Stimulated activated CD4-positive, alpha-beta T cell treated with anti-CD3 and anti-CD28 coated beads, TNF-alpha, amount 100 ng/mL, for 24 hours (primary cell): ENCODE data around the gene TSPAN15.
"Not testable (repeated sequence)": the region's sequence is repeated elsewhere in the genome, so short reads cannot be mapped to it uniquely, and the experiment has no call there.

Experiments used
- DNase-seq, 3 experiments: peaks; one replicate each; pipeline ENCODE4 v3.0.0-alpha.2; 2020; ENCODE audit warnings: low read depth in 3 of 3

TSPAN15 gene

GRCh38 chr10:69486922-69487730, 35.9 kb downstream of the TSPAN15 start:
- no peak for DNase-seq

GRCh38 chr10:69488149-69488844, 37.0 kb downstream of the TSPAN15 start:
- DNase-seq = not testable (repeated sequence)

GRCh38 chr10:69488856-69489255, 37.6 kb downstream of the TSPAN15 start:
- DNase-seq = not testable (repeated sequence)

GRCh38 chr10:69489506-69490090, 38.3 kb downstream of the TSPAN15 start:
- no peak for DNase-seq

- no peak for DNase-seq
These were observed 39.6 kb downstream of the TSPAN15 start for GRCh38 chr10:69490876-69491275.

- DNase-seq = no peak
These were observed 40.3 kb downstream of the TSPAN15 start for GRCh38 chr10:69491611-69492010.

- DNase-seq = no peak
These were observed 41.0 kb downstream of the TSPAN15 start for GRCh38 chr10:69492091-69492745.

GRCh38 chr10:69492746-69493462, 41.6 kb downstream of the TSPAN15 start:
- no peak for DNase-seq

GRCh38 chr10:69494626-69495558, 43.6 kb downstream of the TSPAN15 start:
- no peak for DNase-seq

- no peak for DNase-seq
These were observed 44.4 kb downstream of the TSPAN15 start for GRCh38 chr10:69495666-69496065.

- no peak for DNase-seq
These were observed 45.3 kb downstream of the TSPAN15 start for GRCh38 chr10:69496352-69497230.

- no peak for DNase-seq
These were observed 45.9 kb downstream of the TSPAN15 start for GRCh38 chr10:69497231-69497561.

- DNase-seq = no peak
These were observed 46.5 kb downstream of the TSPAN15 start for GRCh38 chr10:69497611-69498390.

- no peak for DNase-seq
These were observed 47.6 kb downstream of the TSPAN15 start for GRCh38 chr10:69498711-69499471.

- DNase-seq = no peak
These were observed 48.7 kb downstream of the TSPAN15 start for GRCh38 chr10:69499726-69500689.

- DNase-seq = no peak
These were observed 49.7 kb downstream of the TSPAN15 start for GRCh38 chr10:69500864-69501468.
